A549 treated with RU486 at 1 μM for 4 hours (cell line): ENCODE measurements around the gene RPL29. TPM values are rescaled to one million over a fixed set of nuclear protein-coding genes. Genes with fewer than 3 reads are reported as not detected.

ENCODE experiments used
- total RNA-seq: library from RNA; stranded (reverse); fragments of 200-300 nt; extraction: Qiagen RNA extraction; gene quantifications from 5 replicates; pipeline ENCODE4 v1.2.3, GENCODE V29; 2022; ENCODE audit warnings: low read depth

RPL29 gene
- 1,331 to 1,486 TPM (median 1,343 TPM) in 5 replicates for total RNA-seq

GRCh38 chr3:51995346-51996163, at the start of gene RPL29:
Gene RPL29 (minus strand): TSS chr3:51995895. CDS start chr3:51995461, 434 bp downstream.

GRCh38 chr3:51982838-51983577, 12.7 kb downstream of the RPL29 start, which contains the start of gene ACY1:
Gene ACY1 (plus strand): TSS chr3:51983535. CDS start chr3:51984065, 530 bp downstream.

GRCh38 chr3:51974963-51975851, 20.5 kb downstream of the RPL29 start, which contains the start of gene ABHD14A:
Gene ABHD14A (plus strand): TSS chr3:51975064. CDS start chr3:51975136, 72 bp downstream.

GRCh38 chr3:51967384-51968169, 28.1 kb downstream of the RPL29 start, which contains the start of gene PCBP4:
Gene PCBP4 (minus strand): TSS chr3:51967454. CDS start chr3:51961240, 6,214 bp downstream.

GRCh38 chr3:51955175-51955892, 40.4 kb downstream of the RPL29 start, which contains the start of gene GPR62:
Gene GPR62 (plus strand): TSS chr3:51955381. CDS start chr3:51955653, 272 bp downstream.

Other genes with a start within 250 kb of the RPL29 start
- not detected in 5 replicates for gene IQCF6, start 216.7 kb downstream of the RPL29 start, total RNA-seq
- gene IQCF2, start 134.3 kb downstream of the RPL29 start, total RNA-seq = not detected in 5 replicates
- not detected in 5 replicates for gene IQCF5, start 120.3 kb downstream of the RPL29 start, total RNA-seq
- gene IQCF1, start 92.5 kb downstream of the RPL29 start, total RNA-seq = not detected in 5 replicates
- gene RRP9, start 54.0 kb downstream of the RPL29 start, total RNA-seq = 36.4 to 52.7 TPM (median 48.3 TPM) in 5 replicates
- gene PARP3, start 53.5 kb downstream of the RPL29 start, total RNA-seq = 8.5 to 10.2 TPM (median 9.8 TPM) in 5 replicates
- gene GPR62, start 40.5 kb downstream of the RPL29 start, total RNA-seq = not detected in 5 replicates
- 9.7 to 14.6 TPM (median 12.6 TPM) in 5 replicates for gene PCBP4, start 28.4 kb downstream of the RPL29 start, total RNA-seq
- gene ABHD14B, start 21.8 kb downstream of the RPL29 start, total RNA-seq = 22.8 to 35.9 TPM (median 30.6 TPM) in 5 replicates
- 12.1 to 17.2 TPM (median 16.4 TPM) in 5 replicates for gene ABHD14A, start 20.8 kb downstream of the RPL29 start, total RNA-seq
- gene ACY1, start 12.4 kb downstream of the RPL29 start, total RNA-seq = 19.4 to 26.7 TPM (median 23.6 TPM) in 5 replicates
- 14.0 to 17.9 TPM (median 15.9 TPM) in 5 replicates for gene DUSP7, start 60.7 kb upstream of the RPL29 start, total RNA-seq
- gene POC1A, start 158.5 kb upstream of the RPL29 start, total RNA-seq = 15.2 to 19.4 TPM (median 18.7 TPM) in 5 replicates
- 48.4 to 57.6 TPM (median 54.7 TPM) in 5 replicates for gene ALAS1, start 202.3 kb upstream of the RPL29 start, total RNA-seq
- gene TLR9, start 229.8 kb upstream of the RPL29 start, total RNA-seq = 0.06 TPM in 1 of 5 replicates, not detected in the others
- 59.9 to 79.4 TPM (median 68.3 TPM) in 5 replicates for gene TWF2, start 243.3 kb upstream of the RPL29 start, total RNA-seq
- 3.0 to 5.2 TPM (median 4.8 TPM) in 5 replicates for gene PPM1M, start 249.9 kb upstream of the RPL29 start, total RNA-seq